Esophagus muscularis mucosa (tissue), 4 donors: ENCODE measurements around the gene LGALS3. TPM values are rescaled to one million over a fixed set of nuclear protein-coding genes. Genes with fewer than 3 reads are reported as not detected.

ENCODE experiments used
- DNase-seq: peaks from one replicate; pipeline ENCODE4 v3.0.0-alpha.2; 2017; ENCODE audit errors: extremely low spot score
- H3K27ac ChIP-seq, 4 donors: fragments of 200-600 bp; sonication (generic); replicated peaks in 1 of 4; 1 replicate in 3 of 4; 2 replicates in 1 of 4; pipeline ENCODE4 v1.5.1; 2016 to 2019; ENCODE audit warnings: mild to moderate bottlenecking in 1 of 4
- H3K27me3 ChIP-seq, 4 donors: fragments of 200-600 bp; sonication (generic); one replicate each; pipeline versions ENCODE4 v1.5.1 to v1.6.0; 2016 to 2019
- H3K36me3 ChIP-seq, 4 donors: fragments of 200-600 bp; sonication (generic); one replicate each; pipeline ENCODE4 v1.5.1; 2016 to 2019
- H3K4me1 ChIP-seq, 4 donors: fragments of 200-600 bp; sonication (generic); one replicate each; pipeline ENCODE4 v1.5.1; 2016 to 2019
- H3K4me3 ChIP-seq, 4 donors: fragments of 200-600 bp; sonication (generic); 1 replicate in 2 of 4; 2 replicates in 2 of 4; pipeline ENCODE4 v1.5.1; 2016 to 2019; ENCODE audit warnings: mild to moderate bottlenecking in 4 of 4, moderate library complexity in 1 of 4
- H3K9me3 ChIP-seq, 4 donors: fragments of 200-600 bp; sonication (generic); 1 replicate in 3 of 4; 2 replicates in 1 of 4; pipeline ENCODE4 v1.5.1; 2016 to 2019
- CTCF ChIP-seq, 3 experiments: fragments of 200-600 bp in 2 of 3; fragments of 450-650 bp in 1 of 3; sonication (generic) in 2 of 3; IDR thresholded peaks; one replicate each; pipeline ENCODE4 v1.5.1; 2017 to 2019; ENCODE audit warnings: antibody characterized with exemption in 3 of 3, mild to moderate bottlenecking in 2 of 3, moderate library complexity in 1 of 3
- EP300 ChIP-seq: sonication (generic); formaldehyde crosslinking; IDR thresholded peaks from one replicate; pipeline ENCODE4 v1.6.1; 2017; ENCODE audit warnings: antibody characterized with exemption
- POLR2A ChIP-seq: fragments of 450-650 bp; IDR thresholded peaks from one replicate; pipeline ENCODE4 v1.6.1; 2017; ENCODE audit warnings: antibody characterized with exemption, moderate library complexity, mild to moderate bottlenecking, low read depth
- POLR2AphosphoS5 ChIP-seq, 2 donors: sonication (generic); formaldehyde crosslinking; IDR thresholded peaks; one replicate each; pipeline ENCODE4 v1.6.1; 2017; ENCODE audit warnings: antibody characterized with exemption in 2 of 2
- WGBS: methylation state at CpG from one replicate; pipeline ENCODE4 v1.1.5; 2018; 5-methylcytosine and 5-hydroxymethylcytosine counted together
- intact Hi-C: fragments of 100-400 bp; cut with DNase I; formaldehyde crosslinking; loops from one replicate; pipeline ENCODE4 v1.15.1; 2023
- total RNA-seq, 4 donors: library from RNA; depleted of rRNA; stranded (reverse); fragments of >200 nt; gene quantifications; one replicate each; pipeline versions ENCODE4 v1.1.0 to v1.2.1, GENCODE V29; 2016

LGALS3 gene
- total RNA-seq, 4 donors from 2014 or later = 247 to 398 (median 297) TPM

DNA sequence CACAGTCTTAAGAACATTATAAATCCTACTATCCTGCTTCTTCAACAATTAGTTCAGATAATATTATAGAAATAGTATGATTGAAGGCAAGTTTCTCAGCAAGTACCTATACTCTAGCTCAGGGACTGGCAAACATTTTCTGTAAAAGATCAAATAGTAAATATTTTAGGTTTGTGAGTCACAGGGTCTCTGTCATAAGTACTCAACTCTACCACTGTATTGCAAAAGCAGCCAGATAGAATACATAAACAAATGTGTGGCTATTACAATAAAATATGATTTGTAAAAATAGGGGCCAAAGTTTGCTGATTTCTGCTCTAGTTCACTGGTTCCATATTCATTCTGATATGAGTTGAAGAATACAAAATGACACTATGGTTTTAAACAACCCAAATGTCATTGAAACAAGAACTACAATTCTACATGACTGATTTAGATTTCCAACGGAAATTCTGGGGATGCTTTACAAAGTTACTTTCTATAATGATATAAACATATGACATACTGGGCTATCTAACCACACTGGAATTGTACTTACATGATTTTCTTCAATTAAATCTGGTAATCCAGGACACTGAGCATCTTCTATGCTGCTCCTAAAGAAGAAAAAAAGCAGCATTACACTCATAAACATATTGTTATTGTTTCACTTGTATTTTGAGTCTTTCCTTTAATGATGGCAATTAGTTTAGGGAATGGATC, 23.2 kb downstream of the LGALS3 start:
- no peaks in the 10 kb centered on the region for H3K27me3 ChIP-seq
- no peak for DNase-seq
- no peak overlapping the region for H3K4me3 ChIP-seq
- WGBS = 59% methylated on average over 1 of the region's 1 CpG
- peaks cover 0 to 2% (median 0%) of the 10 kb centered on the region in 4 donors for H3K36me3 ChIP-seq
- no peaks in the 10 kb centered on the region for H3K4me1 ChIP-seq
- intact Hi-C loops = no loop called here
- TF ChIP-seq POLR2AphosphoS5 (IDR thresholded peaks at IDR 0.05) = no peak
- no peak for TF ChIP-seq EP300
- TF ChIP-seq CTCF (IDR thresholded peaks at IDR 0.05) = no peak
- TF ChIP-seq POLR2A = no peak
- no peaks in the 10 kb centered on the region for H3K9me3 ChIP-seq
- H3K27ac ChIP-seq = no peak overlapping the region

GRCh38 chr14:55153951-55154350, 24.9 kb downstream of the LGALS3 start:
- Histone ChIP-seq H3K27me3 (no peaks in the 10 kb centered on the region), H3K36me3 (no peaks in the 10 kb centered on the region), H3K9me3 (no peaks in the 10 kb centered on the region), H3K27ac (no peak overlapping the region), H3K4me3 (no peak overlapping the region), H3K4me1 (no peaks in the 10 kb centered on the region)
- no peak for TF ChIP-seq CTCF (IDR thresholded peaks at IDR 0.05)
- WGBS = 100% methylated on average over 3 of the region's 3 CpGs
- DNase-seq = no peak
- intact Hi-C loops = no loop called here

- Histone ChIP-seq H3K36me3 (no peaks in the 10 kb centered on the region), H3K27ac (no peak overlapping the region), H3K4me1 (no peaks in the 10 kb centered on the region), H3K9me3 (no peaks in the 10 kb centered on the region), H3K4me3 (no peak overlapping the region), H3K27me3 (no peaks in the 10 kb centered on the region)
- TF ChIP-seq EP300 = no peak
- no peak for TF ChIP-seq POLR2A
- no peak for TF ChIP-seq CTCF (IDR thresholded peaks at IDR 0.05)
- no peak for TF ChIP-seq POLR2AphosphoS5 (IDR thresholded peaks at IDR 0.05)
- no peak for DNase-seq
- intact Hi-C loops = no loop called here
- 93% methylated on average over 1 of the region's 1 CpG for WGBS
Measured at GRCh38 chr14:55157080-55157479, 28.0 kb downstream of the LGALS3 start.

GRCh38 chr14:55158412-55158811, 29.4 kb downstream of the LGALS3 start:
- no peaks in the 10 kb centered on the region for H3K27me3 ChIP-seq
- H3K27ac ChIP-seq = no peak overlapping the region
- TF ChIP-seq POLR2AphosphoS5 (IDR thresholded peaks at IDR 0.05) (no peak), EP300 (no peak), CTCF (IDR thresholded peaks at IDR 0.05) (no peak), POLR2A (no peak)
- no peaks in the 10 kb centered on the region for H3K4me1 ChIP-seq
- 77% methylated on average over 3 of the region's 3 CpGs for WGBS
- intact Hi-C loops = no loop called here
- no peak overlapping the region for H3K4me3 ChIP-seq
- H3K36me3 ChIP-seq = no peaks in the 10 kb centered on the region
- no peak for DNase-seq
- no peaks in the 10 kb centered on the region for H3K9me3 ChIP-seq

GRCh38 chr14:55160989-55161388, 31.9 kb downstream of the LGALS3 start:
- H3K4me1 ChIP-seq = no peaks in the 10 kb centered on the region
- TF ChIP-seq POLR2AphosphoS5 (IDR thresholded peaks at IDR 0.05) (no peak), CTCF (IDR thresholded peaks at IDR 0.05) (peak; percentile 62 to 81 (median 68)), EP300 (no peak), POLR2A (no peak)
- no peak for DNase-seq
- intact Hi-C loops = loop anchor here (2.0 kb wide), 1 partner anchor 72 kb away; no protein-coding TSS in a partner anchor
- no peak overlapping the region for H3K4me3 ChIP-seq
- no peaks in the 10 kb centered on the region for H3K27me3 ChIP-seq
- no peaks in the 10 kb centered on the region for H3K36me3 ChIP-seq
- H3K9me3 ChIP-seq = no peaks in the 10 kb centered on the region
- no peak overlapping the region for H3K27ac ChIP-seq
